D721Med (cell line): ENCODE data around the gene NOX5.

Experiments used
- DNase-seq: peaks from one replicate; pipeline ENCODE4 v3.0.0; 2011; ENCODE audit warnings: low spot score; ENCODE audit not compliant: insufficient read length
- FAIRE-seq: peaks from 2 replicates; lab custom pipeline; 2011; peaks lifted over from hg19 to GRCh38; lab: Jason Lieb, UNC
- CTCF ChIP-seq: IDR thresholded peaks from 2 replicates; pipeline ENCODE4 v1.5.1; 2012; ENCODE audit warnings: mild to moderate bottlenecking, control low read depth; ENCODE audit not compliant: insufficient read depth; ENCODE audit errors: missing control alignments

The NOX5 gene

GRCh38 chr15:69092159-69092558 lies 77.7 kb downstream of the NOX5 start:
- DNase-seq: no peak
- no peak for FAIRE-seq
- no peak for TF ChIP-seq CTCF

GRCh38 chr15:69093127-69093526 lies 78.6 kb downstream of the NOX5 start:
- no peak for DNase-seq
- FAIRE-seq: no peak
- no peak for TF ChIP-seq CTCF

- no peak for DNase-seq
- FAIRE-seq: no peak
- TF ChIP-seq CTCF: no peak
Measured at GRCh38 chr15:69093614-69094013, 79.1 kb downstream of the NOX5 start.

GRCh38 chr15:69094124-69094921 lies 79.8 kb downstream of the NOX5 start:
- no peak for FAIRE-seq
- DNase-seq: no peak
- no peak for TF ChIP-seq CTCF

GRCh38 chr15:69095274-69095673 lies 80.8 kb downstream of the NOX5 start:
- no peak for FAIRE-seq
- TF ChIP-seq CTCF: no peak
- no peak for DNase-seq

GRCh38 chr15:69096196-69096595 lies 81.7 kb downstream of the NOX5 start:
- FAIRE-seq: no peak
- no peak for DNase-seq
- no peak for TF ChIP-seq CTCF

- TF ChIP-seq CTCF: no peak
- no peak for FAIRE-seq
- no peak for DNase-seq
Measured at GRCh38 chr15:69096626-69097025, 82.1 kb downstream of the NOX5 start.
